ENCODE results near the gene ZNF419.

ZNF419 gene

GRCh38 chr19:57537953-57538547, 50.5 kb downstream of the ZNF419 start:
- no peak for DNase-seq

Data from NK-92 treated with Interleukin-12 subunit alpha and Interleukin-12 subunit beta, amount 100 ng/mL, for 24 hours (cell line).